SK-N-SH treated with all-trans-retinoic acid at 6 μM for 48 hours (cell line): ENCODE data around the gene PLB1.

ENCODE experiments used
- ATAC-seq: fragments of 200-7000 bp; cut with Tn5 transposase; 3 replicates; pipeline ENCODE4 v1.9.1; 2020; ENCODE audit warnings: mild to moderate bottlenecking, moderate library complexity
- BACH2 ChIP-seq: fragments of 250-450 bp; sonication (Bioruptor Pico); IDR thresholded peaks from 2 replicates; pipeline ENCODE4 v1.9.0; 2021; ENCODE audit warnings: mild to moderate bottlenecking, borderline replicate concordance
- CREB5 ChIP-seq: fragments of 250-450 bp; sonication (Bioruptor Pico); IDR thresholded peaks from 2 replicates; pipeline ENCODE4 v1.5.1; 2020; ENCODE audit warnings: low read depth, mild to moderate bottlenecking, moderate library complexity
- CSDC2 ChIP-seq: fragments of 250-450 bp; sonication (Bioruptor Pico); IDR thresholded peaks from 2 replicates; pipeline ENCODE4 v1.5.0; 2020; ENCODE audit warnings: mild to moderate bottlenecking, moderate library complexity
- CSRNP3 ChIP-seq: fragments of 250-450 bp; sonication (Bioruptor Pico); IDR thresholded peaks from 2 replicates; pipeline ENCODE4 v1.5.1; 2021; ENCODE audit warnings: mild to moderate bottlenecking, moderate library complexity
- ESRRG ChIP-seq: fragments of 250-450 bp; sonication (Bioruptor Pico); IDR thresholded peaks from 2 replicates; pipeline ENCODE4 v1.6.1; 2021; ENCODE audit warnings: mild to moderate bottlenecking
- GLIS3 ChIP-seq: fragments of 250-450 bp; sonication (Bioruptor Pico); IDR thresholded peaks from 2 replicates; pipeline ENCODE4 v1.5.0; 2020; ENCODE audit warnings: mild to moderate bottlenecking, moderate library complexity
- ISL1 ChIP-seq: fragments of 250-450 bp; sonication (Bioruptor Pico); IDR thresholded peaks from 2 replicates; pipeline ENCODE4 v2.1.2; 2022; ENCODE audit warnings: mild to moderate bottlenecking, moderate library complexity
- POU6F1 ChIP-seq: fragments of 250-450 bp; sonication (Bioruptor Pico); IDR thresholded peaks from 2 replicates; pipeline ENCODE4 v1.8.0; 2021; ENCODE audit warnings: low read depth, mild to moderate bottlenecking, moderate library complexity, borderline replicate concordance
- PPARA ChIP-seq: fragments of 250-450 bp; sonication (Bioruptor Pico); IDR thresholded peaks from 2 replicates; pipeline ENCODE4 v1.5.0; 2020; ENCODE audit warnings: mild to moderate bottlenecking, borderline replicate concordance
- RARB ChIP-seq: fragments of 250-450 bp; sonication (Bioruptor Pico); IDR thresholded peaks from 2 replicates; pipeline ENCODE4 v1.8.0; 2021; ENCODE audit warnings: mild to moderate bottlenecking, moderate library complexity
- SNAI2 ChIP-seq: fragments of 250-450 bp; sonication (Bioruptor Pico); IDR thresholded peaks from 2 replicates; pipeline ENCODE4 v1.5.0; 2020; ENCODE audit warnings: mild to moderate bottlenecking, moderate library complexity
- TCF4 ChIP-seq: fragments of 250-450 bp; sonication (Bioruptor Pico); IDR thresholded peaks from 2 replicates; pipeline ENCODE4 v1.8.0; 2021; ENCODE audit warnings: mild to moderate bottlenecking, moderate library complexity, borderline replicate concordance
- TOX ChIP-seq: fragments of 250-450 bp; sonication (Bioruptor Pico); IDR thresholded peaks from 2 replicates; pipeline ENCODE4 v1.8.0; 2021; ENCODE audit warnings: mild to moderate bottlenecking, moderate library complexity, borderline replicate concordance
- TSHZ2 ChIP-seq: fragments of 250-450 bp; sonication (Bioruptor Pico); IDR thresholded peaks from 2 replicates; pipeline ENCODE4 v1.5.0; 2020; ENCODE audit warnings: mild to moderate bottlenecking, moderate library complexity
- ZC3H10 ChIP-seq: fragments of 250-450 bp; sonication (Bioruptor Pico); IDR thresholded peaks from 2 replicates; pipeline ENCODE4 v1.5.1; 2021; ENCODE audit warnings: mild to moderate bottlenecking, moderate library complexity
- ZFP3 ChIP-seq: fragments of 250-450 bp; sonication (Bioruptor Pico); IDR thresholded peaks from 2 replicates; pipeline ENCODE4 v1.5.0; 2020; ENCODE audit warnings: mild to moderate bottlenecking, moderate library complexity
- ZFP30 ChIP-seq: fragments of 450-650 bp; formaldehyde crosslinking; IDR thresholded peaks from 2 replicates; pipeline ENCODE4 v1.5.0; 2022; ENCODE audit warnings: mild to moderate bottlenecking, moderate library complexity
- ZNF565 ChIP-seq: fragments of 450-650 bp; formaldehyde crosslinking; conservative IDR thresholded peaks from 2 replicates; pipeline ENCODE4 v1.5.0; 2020; ENCODE audit warnings: low read depth, mild to moderate bottlenecking, moderate library complexity
- ZNF70 ChIP-seq: fragments of 450-650 bp; formaldehyde crosslinking; IDR thresholded peaks from 2 replicates; pipeline ENCODE4 v1.5.0; 2020; ENCODE audit warnings: mild to moderate bottlenecking, moderate library complexity
- ZNF8 ChIP-seq: fragments of 450-650 bp; formaldehyde crosslinking; IDR thresholded peaks from 2 replicates; pipeline ENCODE4 v1.5.0; 2020; ENCODE audit warnings: mild to moderate bottlenecking, moderate library complexity

PLB1 gene

GRCh38 chr2:28642796-28643195 is 146.9 kb downstream of the PLB1 start:
- TF ChIP-seq CREB5: no peak
- TF ChIP-seq TSHZ2 (CRISPR knock-in tag): no peak
- no peak for TF ChIP-seq TCF4 (CRISPR knock-in tag)
- no peak for TF ChIP-seq RARB (CRISPR knock-in tag)
- TF ChIP-seq ZC3H10 (CRISPR knock-in tag): no peak
- no peak for TF ChIP-seq PPARA
- TF ChIP-seq ZNF565 (CRISPR knock-in tag): no peak
- TF ChIP-seq ZFP3 (CRISPR knock-in tag): no peak
- no peak for TF ChIP-seq ISL1 (CRISPR knock-in tag)
- TF ChIP-seq GLIS3 (CRISPR knock-in tag): no peak
- no peak for TF ChIP-seq ZFP30 (CRISPR knock-in tag)
- TF ChIP-seq ZNF8 (CRISPR knock-in tag): no peak
- TF ChIP-seq CSRNP3: no peak
- TF ChIP-seq CSDC2 (CRISPR knock-in tag): no peak
- TF ChIP-seq ZNF70 (CRISPR knock-in tag): no peak
- TF ChIP-seq SNAI2 (CRISPR knock-in tag): no peak
- TF ChIP-seq TOX (CRISPR knock-in tag): no peak
- no peak for ATAC-seq

GRCh38 chr2:28643327-28643726 is 147.5 kb downstream of the PLB1 start:
- peak; percentile 17; the same call in 2 of the 3 replicates for ATAC-seq
- TF ChIP-seq GLIS3 (CRISPR knock-in tag): no peak
- TF ChIP-seq ZFP30 (CRISPR knock-in tag): no peak
- TF ChIP-seq ZFP3 (CRISPR knock-in tag): no peak
- TF ChIP-seq SNAI2 (CRISPR knock-in tag): no peak
- TF ChIP-seq CREB5: no peak
- TF ChIP-seq RARB (CRISPR knock-in tag): no peak
- no peak for TF ChIP-seq ZC3H10 (CRISPR knock-in tag)
- TF ChIP-seq TSHZ2 (CRISPR knock-in tag): no peak
- no peak for TF ChIP-seq POU6F1 (CRISPR knock-in tag)
- TF ChIP-seq ZNF8 (CRISPR knock-in tag): no peak
- no peak for TF ChIP-seq PPARA
- no peak for TF ChIP-seq ESRRG
- no peak for TF ChIP-seq CSRNP3
- no peak for TF ChIP-seq ISL1 (CRISPR knock-in tag)
- no peak for TF ChIP-seq CSDC2 (CRISPR knock-in tag)
- no peak for TF ChIP-seq BACH2 (CRISPR knock-in tag)
- TF ChIP-seq TCF4 (CRISPR knock-in tag): no peak
- TF ChIP-seq TOX (CRISPR knock-in tag): no peak
- no peak for TF ChIP-seq ZNF70 (CRISPR knock-in tag)
- TF ChIP-seq ZNF565 (CRISPR knock-in tag): no peak
